GM18907 (cell line): ENCODE results near the gene PRICKLE2.

Source experiments
- ATAC-seq: cut with Tn5 transposase; IDR thresholded peaks from one replicate; pipeline ENCODE4 v1.9.1; 2021; ENCODE audit warnings: mild to moderate bottlenecking, moderate library complexity; ENCODE audit not compliant: unreplicated experiment

Gene PRICKLE2

DNA sequence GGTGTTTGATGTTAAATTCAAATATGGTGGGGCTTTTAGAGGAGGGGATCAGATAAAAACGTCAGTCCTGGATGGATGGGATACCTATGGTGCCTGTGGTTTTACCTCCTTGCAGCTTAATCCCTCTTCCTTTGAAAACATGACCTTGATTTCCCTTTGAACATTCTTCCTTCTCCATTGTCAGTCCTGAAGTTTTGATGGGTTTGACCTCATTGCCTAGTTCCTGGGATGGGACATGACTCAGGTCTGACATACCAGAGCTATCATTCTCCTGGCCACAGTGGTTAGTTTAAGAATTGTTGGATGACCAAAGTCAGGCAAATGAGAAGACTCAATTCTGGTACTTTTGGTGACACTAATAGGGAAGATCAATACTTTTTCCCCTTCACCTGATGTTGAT is 87.2 kb downstream of the PRICKLE2 start:
- no peak for ATAC-seq

DNA sequence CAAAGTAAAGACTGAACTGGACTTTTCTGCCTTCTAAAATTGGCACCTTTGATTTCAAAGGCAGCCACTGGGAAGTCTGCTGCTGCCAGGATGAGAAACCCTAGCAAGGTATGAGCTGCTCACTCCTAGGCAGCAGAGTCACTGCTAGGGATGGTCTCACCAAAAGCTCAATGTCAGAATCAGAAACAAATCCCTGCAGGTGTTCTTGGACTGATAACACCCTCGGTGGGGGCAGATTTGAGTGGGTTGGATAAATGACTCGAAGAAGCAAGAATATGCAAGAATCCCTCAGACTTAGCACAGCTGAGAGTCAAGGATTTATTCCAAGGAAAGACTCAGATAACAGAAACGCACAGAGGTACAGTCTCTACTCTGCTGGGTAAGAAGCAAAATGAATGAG is 90.4 kb downstream of the PRICKLE2 start:
- ATAC-seq: no peak

DNA sequence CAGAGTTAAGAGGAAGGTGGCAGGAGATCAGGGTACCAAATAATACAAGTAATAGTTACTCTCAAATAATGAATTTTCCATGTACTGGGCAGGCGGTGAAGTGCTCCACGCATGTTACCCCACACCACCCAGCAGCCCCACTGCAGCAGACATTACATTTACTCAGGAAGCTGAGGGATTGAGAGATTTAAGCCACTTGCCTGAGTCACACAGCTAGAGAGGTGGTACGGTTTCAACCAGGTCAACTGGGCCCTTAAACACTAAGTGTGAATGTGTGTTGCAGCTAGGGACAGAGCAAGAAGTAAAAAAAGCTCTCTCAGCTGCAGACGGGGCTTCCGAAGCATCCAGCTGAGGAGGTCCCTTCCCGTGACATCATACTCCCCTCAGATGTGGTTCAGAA is 91.3 kb downstream of the PRICKLE2 start:
- ATAC-seq: no peak

DNA sequence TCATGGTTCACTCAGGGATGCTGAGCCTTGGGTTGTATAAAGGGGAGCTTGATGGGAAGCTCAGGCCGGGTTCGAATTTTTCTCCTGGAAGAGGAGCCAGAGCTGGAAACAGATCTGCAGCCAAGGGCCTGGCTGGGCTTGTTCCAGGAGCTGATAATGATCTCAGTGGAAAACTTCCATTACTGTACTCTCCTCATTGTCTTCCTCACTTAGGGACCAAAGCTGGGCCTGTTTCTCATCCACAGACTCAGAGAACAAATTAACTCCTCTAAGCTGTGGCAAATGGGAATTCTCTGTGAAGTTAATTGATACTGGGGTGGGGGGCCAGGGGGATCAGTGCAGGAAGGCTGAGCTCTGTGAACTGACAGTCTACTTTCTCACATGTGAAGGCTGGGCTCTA is 92.0 kb downstream of the PRICKLE2 start:
- no peak for ATAC-seq

DNA sequence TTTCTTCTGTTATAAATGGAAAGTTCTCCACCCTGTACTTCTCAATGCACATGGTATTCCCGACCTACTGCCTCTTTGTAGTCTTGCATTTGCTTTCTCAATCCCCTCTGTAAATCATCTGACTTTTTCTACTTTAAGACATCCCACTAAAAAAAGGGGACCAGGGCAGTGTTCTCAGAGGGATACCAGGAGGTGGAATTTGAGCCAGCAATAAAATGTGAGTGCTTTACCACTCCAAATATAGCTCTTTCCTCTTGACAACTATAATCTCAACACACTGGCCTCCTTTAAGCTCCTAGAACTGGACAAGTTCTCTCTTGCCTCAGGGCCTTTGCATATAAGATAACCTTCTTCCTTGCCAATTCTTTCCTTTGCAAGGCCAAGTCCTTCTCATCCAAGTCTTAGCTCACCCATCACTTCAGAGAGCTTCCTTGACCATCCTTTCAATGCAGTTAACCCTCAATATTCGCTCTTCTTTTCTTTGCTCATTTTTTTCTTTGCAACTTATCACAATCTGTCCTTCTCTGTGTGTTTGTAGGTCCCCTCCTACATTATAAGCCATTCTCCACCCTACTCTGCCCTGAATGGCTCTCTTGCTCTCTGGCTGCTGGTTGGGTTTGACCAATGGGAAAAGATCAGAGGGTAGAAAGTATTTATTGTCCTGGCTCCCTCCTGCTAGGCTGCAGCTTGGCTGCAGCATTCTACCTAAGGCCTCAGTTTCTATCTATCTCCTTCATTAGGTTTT is 93.4 kb downstream of the PRICKLE2 start:
- ATAC-seq: no peak

DNA sequence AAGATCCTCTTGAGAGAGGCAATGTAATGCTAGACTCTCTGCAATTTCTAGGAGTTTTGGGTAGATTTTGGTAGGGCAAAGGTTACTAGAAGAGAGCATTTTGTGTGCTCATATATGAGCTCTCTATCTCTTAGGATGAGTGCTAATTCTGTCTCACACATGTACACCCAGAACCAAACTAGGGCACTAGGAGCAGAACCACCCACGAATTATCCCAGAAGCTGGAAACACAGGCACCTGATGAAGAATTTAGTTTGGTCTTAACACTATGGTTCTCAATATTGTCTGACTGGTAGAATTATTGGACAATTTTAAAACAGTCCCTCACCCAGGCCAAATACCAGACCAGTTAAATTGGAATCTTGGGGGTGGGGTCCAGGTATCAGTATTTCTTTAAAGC is 94.8 kb downstream of the PRICKLE2 start:
- no peak for ATAC-seq

DNA sequence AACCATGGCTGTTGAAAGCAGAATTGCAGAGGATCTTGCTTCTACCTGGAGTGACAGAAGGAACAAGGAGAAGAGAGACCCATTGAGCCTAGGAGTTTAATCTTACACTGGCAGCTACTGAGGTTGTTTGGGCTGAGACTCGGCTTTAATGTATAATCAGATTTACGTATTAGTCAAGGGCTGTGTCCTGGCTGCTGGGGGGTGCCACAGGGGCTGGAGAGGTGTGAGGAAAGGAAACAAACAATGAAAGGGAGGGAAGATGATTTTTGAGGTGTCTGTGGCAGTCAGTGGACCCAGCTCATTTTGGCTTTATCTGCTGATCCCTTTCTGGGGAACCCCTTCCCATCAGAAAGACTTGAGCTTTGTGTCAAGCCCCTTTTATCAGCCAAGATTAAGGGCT is 95.7 kb downstream of the PRICKLE2 start:
- ATAC-seq: no peak

DNA sequence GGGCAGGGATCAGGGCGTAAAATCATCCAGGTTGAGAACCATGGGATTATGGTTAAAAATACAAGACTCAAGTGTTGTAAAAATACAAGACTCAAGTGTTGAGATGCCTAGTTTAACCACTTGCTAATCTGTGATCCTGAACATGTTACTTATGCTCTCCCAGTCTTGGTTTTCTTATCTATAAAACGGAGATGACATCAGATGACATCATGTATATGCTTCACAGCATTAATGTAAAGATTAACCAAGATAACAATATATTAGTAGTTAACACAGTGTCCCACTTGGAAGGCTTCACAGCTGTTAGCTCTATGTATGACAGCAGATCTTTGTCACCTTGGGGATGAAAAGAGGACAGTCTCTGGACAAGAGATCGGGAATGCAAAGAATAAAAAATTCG is 96.2 kb downstream of the PRICKLE2 start:
- ATAC-seq: no peak

DNA sequence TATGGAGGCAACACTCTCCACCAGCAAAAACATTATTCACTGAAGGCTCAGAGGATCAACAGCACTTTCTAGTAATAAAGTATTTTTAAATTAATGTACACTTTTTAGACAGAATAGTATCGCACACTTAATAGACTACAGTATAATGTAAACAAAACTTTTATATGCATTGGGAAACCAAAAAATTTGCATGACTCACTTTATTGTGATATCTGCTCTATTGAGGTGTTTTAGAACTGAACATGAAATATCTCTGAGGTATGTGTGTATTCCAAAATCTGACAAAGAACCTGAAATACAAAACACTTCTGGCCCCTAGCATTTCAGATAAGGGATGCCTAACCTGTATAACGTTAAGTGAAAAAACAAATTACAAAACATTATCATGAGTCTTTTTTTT is 99.7 kb downstream of the PRICKLE2 start:
- ATAC-seq: no peak

DNA sequence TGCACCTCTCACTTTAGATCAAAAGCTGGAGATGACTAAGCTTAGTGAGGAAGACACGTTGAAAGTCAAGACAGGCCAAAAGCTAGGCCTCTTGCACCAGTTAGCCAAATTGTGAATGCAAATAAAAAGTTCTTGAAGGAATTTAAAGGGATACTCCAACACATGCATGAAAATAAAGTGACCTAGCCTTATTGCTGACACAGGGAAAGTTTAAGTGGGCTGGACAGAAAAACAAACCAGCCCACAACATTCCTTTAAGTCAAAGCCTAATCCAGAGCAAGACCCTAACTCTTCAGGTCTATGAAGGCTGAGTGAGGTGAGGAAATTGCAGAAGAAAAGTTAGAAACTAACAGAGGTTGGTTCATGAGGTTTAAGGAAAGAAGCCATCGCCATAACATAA is 101.3 kb downstream of the PRICKLE2 start:
- no peak for ATAC-seq

DNA sequence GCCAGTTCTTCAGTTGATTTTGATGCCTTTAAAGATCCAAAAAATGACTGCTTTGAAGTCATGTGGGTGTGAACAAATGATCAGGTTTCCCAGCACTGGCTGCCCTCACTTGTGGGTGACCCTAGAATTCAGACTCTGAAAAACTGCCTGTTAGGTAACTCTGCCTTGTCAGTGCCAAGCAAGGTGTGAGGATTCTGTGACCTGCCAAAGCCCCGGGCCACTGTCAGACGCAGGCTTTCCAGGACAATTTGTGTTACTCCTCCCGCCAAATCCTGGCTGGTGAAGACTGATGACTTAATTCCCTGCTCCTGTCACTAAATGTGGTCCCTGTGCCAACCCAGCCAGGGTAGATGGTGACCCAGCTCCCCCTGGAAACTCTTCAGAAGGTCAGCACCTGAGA is 102.8 kb downstream of the PRICKLE2 start:
- no peak for ATAC-seq

DNA sequence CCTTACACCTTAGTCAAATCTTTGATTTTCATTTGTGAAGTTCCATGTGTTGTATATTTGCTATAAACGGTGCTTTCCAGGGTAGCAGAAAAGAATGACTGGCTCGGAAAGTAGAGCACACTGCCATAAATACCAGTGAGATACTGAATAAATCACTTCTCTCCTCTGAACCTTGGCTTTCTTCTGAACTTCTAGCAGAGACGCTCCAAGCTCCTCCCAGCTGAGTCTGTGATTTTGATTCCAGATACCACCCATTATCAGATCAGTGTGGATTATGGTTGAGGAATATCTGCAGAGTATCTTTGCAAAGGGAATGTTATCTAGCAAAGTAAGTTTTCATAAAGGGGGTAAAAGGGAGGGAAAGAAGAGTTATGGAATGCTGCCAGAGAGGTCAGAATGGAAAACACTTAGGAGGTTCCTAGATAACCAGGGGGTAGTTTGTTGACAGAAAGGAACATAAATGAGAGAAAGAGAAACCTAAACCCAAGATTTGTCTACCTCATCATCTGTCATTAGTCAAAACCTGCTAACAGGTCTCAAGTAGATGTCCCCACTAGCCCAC is 103.4 kb downstream of the PRICKLE2 start:
- ATAC-seq: no peak

DNA sequence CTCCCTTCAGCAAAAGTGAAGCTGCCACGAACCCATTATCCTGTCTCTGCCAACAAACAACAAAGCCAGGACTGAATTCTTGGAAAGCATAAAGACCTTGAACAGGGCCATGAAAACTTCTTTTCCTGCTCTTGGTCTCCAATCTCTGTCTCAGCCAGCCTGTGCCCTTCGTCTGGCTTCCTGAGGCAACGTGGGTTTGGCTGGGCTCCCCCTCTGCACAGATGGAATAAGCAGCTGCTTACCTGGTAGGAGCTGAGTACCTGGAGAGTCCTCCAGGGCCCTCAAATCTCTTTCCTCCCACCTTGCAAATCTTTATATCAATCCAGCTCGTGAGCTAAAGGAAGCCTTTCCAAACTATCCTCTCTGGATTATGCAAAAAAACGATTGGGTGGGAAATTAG is 104.4 kb downstream of the PRICKLE2 start:
- ATAC-seq: no peak

DNA sequence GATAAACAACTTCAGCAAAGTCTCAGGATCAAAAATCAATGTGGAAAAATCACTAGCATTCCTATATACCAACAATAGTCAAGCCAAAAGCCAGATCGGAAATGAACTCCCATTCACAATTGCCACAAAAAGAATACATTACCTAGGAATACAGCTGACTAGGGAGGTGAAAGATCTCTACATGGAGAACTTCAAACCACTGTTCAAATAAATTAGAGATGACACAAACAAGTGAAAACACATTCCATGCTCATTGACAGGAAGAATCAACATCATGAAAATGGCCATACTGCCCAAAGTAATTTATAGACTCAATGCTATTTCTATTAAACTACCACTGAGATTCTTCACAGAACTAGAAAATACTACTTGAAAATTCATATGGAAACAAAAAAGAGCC is 107.8 kb downstream of the PRICKLE2 start:
- no peak for ATAC-seq

DNA sequence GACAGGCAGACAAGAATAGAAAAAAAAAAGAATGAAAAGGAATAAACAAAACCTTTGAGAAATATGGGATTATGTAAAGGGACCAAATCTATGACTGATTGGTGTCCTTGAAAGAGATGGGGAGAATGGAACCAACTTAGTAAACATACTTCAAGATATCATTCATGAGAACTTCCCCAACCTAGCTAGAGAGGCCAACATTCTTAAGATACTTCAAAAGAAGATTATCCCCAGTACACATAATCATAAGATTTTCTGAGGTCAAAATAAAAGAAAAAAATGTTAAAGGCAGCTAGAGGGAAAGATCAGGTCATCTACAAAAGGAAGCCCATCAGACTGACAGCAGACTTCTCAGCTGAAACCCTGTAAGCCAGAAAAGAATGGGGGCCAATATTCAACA is 110.6 kb downstream of the PRICKLE2 start:
- no peak for ATAC-seq

DNA sequence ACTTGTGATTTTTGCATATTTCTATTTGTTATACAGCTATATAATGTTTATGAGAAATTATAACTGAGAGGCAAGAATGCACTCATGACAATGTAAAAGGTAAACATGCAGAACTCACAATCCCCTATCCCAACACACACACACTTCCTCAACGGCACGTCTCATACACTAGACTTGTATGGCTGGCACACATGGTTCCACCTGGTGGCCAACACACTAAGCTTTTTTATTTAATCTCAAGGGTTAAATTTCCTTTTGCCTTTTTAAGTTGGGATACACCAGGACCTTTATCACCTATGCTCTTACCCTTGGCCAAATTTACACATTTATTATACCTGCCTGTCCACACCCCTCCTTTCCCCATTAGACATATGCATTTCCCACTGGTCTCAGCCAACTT is 113.4 kb downstream of the PRICKLE2 start:
- ATAC-seq: no peak

DNA sequence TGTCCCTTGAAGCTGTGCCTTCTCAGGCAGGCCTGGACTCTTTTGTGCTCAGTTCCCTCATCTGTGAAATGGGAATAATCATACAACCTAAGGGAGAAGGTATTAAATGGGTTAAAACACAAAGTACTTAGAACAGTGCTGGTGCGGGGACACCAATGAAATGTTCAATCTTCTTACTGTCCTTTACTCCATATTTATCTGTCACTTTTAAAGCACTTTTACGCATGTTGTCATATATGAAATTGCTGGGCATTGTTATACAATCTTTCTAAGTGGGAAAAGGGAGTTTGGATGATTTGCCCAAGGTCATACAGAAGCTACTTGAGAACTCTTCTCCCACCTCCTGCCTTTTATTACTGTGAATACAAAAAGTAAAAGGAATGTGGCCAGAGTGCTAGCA is 114.2 kb downstream of the PRICKLE2 start:
- ATAC-seq: no peak

DNA sequence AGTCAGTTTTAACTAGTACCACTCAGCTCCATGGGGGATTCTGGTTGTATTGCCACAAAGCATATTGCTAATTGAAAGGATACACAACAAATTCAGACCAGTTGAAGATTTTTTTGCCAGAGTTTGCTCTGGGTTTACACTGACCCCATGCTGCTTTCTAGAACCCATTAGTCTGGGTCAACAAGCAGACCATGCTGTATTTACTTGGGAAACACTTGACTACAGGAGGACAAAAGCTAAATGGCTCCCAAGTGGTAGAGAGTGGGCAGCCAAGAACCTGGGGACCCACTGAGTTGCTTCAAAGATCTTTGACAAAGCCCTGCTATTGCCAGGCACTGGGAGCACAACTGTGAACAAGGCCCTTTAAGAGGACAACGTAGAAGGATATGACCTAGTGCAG is 115.2 kb downstream of the PRICKLE2 start:
- no peak for ATAC-seq

DNA sequence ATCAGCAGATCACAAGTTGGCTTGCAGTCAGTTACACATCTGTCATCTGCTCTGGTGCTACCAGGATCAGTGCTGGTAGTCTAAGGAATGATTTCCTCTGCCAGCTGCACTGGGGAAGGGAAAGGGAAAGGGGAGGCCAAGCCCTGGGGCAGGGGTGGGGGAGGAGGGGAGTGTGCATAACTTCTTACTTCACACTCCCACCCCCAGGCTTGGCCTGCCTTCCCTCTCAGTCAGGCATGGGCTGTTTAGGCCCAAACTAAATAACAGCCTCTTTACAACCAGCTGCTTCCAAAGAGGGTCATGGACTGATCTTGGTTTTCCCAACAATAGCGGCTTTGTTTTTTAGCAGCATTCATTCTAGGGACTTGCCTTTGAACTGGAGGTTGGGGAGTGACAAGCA is 115.8 kb downstream of the PRICKLE2 start:
- ATAC-seq: no peak

DNA sequence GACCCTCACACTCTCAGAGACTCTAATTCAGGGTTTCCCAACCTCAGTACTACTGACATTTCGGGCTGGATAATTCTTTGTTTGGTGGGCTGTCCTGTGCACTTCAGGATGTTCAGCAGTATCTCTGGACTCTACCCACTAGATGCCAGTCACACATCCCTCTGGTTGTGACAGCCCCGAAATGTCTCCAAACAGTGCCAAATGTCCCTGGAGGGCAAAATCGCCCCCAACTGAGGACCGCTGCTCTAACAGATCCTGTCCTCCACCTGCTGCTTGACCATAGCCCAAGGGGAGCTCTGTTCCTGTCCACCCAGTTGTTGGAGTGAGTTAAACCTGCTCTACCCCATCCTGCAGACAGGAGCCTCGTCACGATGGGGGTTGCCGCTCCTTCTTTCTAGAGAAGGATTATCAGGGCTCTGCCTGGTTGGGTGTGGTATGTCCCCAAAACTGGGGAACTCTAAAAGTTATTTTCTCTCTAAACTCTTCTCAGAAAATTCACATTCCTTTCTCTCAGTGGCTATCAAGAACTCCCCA is 116.4 kb downstream of the PRICKLE2 start:
- ATAC-seq: no peak

DNA sequence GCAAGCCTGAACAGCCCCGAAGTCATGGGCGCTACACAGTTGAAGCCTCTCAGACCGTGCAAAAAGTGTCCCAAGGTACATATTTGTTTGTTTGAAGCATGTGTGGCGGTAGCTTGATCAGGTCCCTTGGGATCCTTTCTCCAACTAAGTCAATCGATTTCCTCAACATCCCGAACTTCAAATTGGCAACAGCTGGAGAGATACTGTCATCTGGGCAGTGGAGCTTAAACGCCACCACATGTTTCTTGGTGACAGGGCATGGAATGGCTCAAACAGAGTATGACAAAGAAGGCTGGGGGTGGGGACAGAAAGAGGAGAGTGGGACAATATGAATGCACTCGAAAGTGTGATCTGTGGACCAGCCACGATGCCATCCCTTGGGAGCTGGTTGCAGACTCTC is 117.0 kb downstream of the PRICKLE2 start:
- no peak for ATAC-seq

DNA sequence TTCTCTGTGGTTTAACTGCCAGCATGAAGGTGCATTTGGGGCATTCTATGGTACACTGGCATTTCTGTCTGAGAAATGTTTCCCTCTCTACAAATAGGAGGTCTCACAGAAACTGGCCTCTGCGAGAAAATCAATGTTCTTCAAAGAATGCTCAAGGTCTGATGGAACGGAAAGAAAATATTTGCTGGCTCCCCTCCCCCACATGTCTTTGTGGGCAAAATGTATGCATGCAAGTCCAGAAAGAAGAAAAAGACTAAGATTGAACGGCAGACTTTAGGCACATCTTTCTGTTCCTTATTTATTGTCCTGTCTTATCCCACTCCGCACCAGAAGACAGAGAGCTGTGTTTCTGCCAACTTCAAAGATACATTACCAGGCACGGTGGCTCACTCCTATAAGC is 118.1 kb downstream of the PRICKLE2 start:
- ATAC-seq: no peak

DNA sequence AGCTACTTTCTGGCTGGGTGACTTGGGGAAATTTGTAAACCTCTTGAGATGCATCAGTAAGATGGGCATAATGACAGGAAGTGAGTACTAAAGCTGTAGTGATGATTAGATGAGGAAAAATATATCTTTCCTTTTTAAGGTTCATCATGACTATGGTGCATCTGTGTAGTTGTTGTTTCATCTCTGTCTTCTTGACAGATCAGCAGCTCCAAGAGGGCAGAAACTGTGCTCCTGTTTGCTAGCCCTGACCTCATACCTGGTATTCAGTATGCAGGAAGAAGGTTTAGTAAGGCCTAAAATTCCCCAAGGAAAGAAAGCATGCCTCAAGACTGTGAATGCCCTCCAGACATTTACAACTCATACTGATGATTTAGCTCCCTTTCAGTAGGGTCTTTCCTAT is 119.5 kb downstream of the PRICKLE2 start:
- no peak for ATAC-seq
